Tibial artery (tissue), 4 donors: ENCODE measurements around the gene FNBP1L.

Experiments used
- DNase-seq, 2 donors: peaks; one replicate each; pipeline ENCODE4 v3.0.0-alpha.2; 2019
- H3K27ac ChIP-seq, 2 donors: fragments of 200-600 bp; sonication (generic) in 1 of 2; 1 replicate in 1 of 2; 2 replicates in 1 of 2; pipeline ENCODE4 v1.5.1; 2018 to 2019; ENCODE audit warnings: mild to moderate bottlenecking in 1 of 2
- H3K27me3 ChIP-seq, 2 donors: fragments of 200-600 bp; sonication (generic) in 1 of 2; one replicate each; pipeline versions ENCODE4 v1.5.1 to v1.6.0; 2016 to 2019
- H3K36me3 ChIP-seq, 3 donors: fragments of 200-600 bp; sonication (generic) in 2 of 3; one replicate each; pipeline ENCODE4 v1.5.1; 2016 to 2019; ENCODE audit warnings: mild to moderate bottlenecking in 2 of 3
- H3K4me1 ChIP-seq, 4 donors: fragments of 200-600 bp; sonication (generic) in 2 of 4; 1 replicate in 3 of 4; 2 replicates in 1 of 4; pipeline ENCODE4 v1.5.1; 2016 to 2019
- H3K4me3 ChIP-seq, 2 donors: fragments of 200-600 bp; sonication (generic) in 1 of 2; 1 replicate in 1 of 2; 2 replicates in 1 of 2; pipeline ENCODE4 v1.5.1; 2018 to 2019; ENCODE audit warnings: mild to moderate bottlenecking in 2 of 2
- H3K9me3 ChIP-seq, 3 donors: fragments of 200-600 bp; sonication (generic) in 1 of 3; one replicate each; pipeline ENCODE4 v1.5.1; 2016 to 2019
- CTCF ChIP-seq, 2 experiments: fragments of 200-600 bp in 1 of 2; fragments of 450-650 bp in 1 of 2; IDR thresholded peaks; one replicate each; pipeline ENCODE4 v1.5.1; 2017 to 2019; ENCODE audit warnings: antibody characterized with exemption in 2 of 2, mild to moderate bottlenecking in 1 of 2, moderate library complexity in 1 of 2
- intact Hi-C: fragments of 100-400 bp; cut with DNase I; formaldehyde crosslinking; loops from one replicate; pipeline ENCODE4 v1.15.0; 2023; ENCODE audit warnings: low total_unique reads

The FNBP1L gene

DNA sequence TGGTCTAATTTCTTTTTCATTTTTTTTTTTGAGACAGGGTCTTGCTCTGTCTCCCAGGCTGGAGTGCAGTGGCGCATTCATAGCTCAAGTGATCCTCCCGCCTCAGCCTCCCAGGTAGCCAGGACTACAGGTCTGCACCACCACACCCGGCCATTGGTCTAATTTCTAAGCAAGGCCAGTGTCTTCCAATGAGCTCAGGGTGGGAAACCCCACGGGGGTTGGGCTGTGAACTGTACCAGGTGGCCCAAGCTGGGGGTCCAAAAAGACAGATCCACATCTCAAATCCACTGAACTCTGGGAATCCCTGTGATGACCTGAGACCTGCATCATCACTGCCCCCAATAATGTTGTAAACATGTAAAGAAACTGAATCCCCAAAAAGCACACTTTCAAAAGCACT is 154.2 kb downstream of the FNBP1L start:
- intact Hi-C loops = no loop called here
- peak in 1 of 2 donors; percentile 48 for DNase-seq
- Histone ChIP-seq H3K27ac (no peak overlapping the region), H3K4me1 (peaks cover 0 to 75% (median 50%) of the 10 kb centered on the region in 4 donors), H3K9me3 (no peaks in the 10 kb centered on the region), H3K27me3 (no peaks in the 10 kb centered on the region), H3K36me3 (no peaks in the 10 kb centered on the region), H3K4me3 (no peak overlapping the region)
- no peak for TF ChIP-seq CTCF (IDR thresholded peaks at IDR 0.05)

DNA sequence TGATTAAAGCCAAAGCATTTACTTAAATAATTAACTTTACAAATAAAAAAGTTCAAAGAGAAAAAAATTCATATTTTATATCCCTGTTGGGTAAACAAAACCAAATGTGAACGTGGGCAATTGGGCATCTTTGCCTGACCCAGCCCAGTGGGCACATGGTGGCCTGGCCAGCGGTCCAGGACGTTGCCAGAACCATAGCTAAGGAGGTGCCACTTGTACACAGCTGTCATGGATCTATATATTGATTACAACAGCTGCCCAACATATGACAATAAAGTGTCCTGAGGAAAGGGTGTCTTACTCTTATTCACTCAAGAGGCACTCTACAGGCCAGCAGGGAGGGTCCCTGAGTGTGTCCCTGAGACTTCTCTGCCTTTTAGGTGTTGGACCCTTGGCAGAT is 155.2 kb downstream of the FNBP1L start:
- no peaks in the 10 kb centered on the region for H3K36me3 ChIP-seq
- H3K27ac ChIP-seq = no peak overlapping the region
- H3K4me1 ChIP-seq = peaks cover 0 to 75% (median 49%) of the 10 kb centered on the region in 4 donors
- H3K9me3 ChIP-seq = no peaks in the 10 kb centered on the region
- intact Hi-C loops = no loop called here
- no peak for TF ChIP-seq CTCF (IDR thresholded peaks at IDR 0.05)
- no peak for DNase-seq
- H3K4me3 ChIP-seq = no peak overlapping the region
- no peaks in the 10 kb centered on the region for H3K27me3 ChIP-seq

GRCh38 chr1:93603601-93604000 is 155.7 kb downstream of the FNBP1L start:
- Histone ChIP-seq H3K4me3 (no peak overlapping the region), H3K9me3 (no peaks in the 10 kb centered on the region), H3K4me1 (peaks cover 0 to 75% (median 49%) of the 10 kb centered on the region in 4 donors), H3K27ac (no peak overlapping the region), H3K36me3 (no peaks in the 10 kb centered on the region), H3K27me3 (no peaks in the 10 kb centered on the region)
- DNase-seq = no peak
- no peak for TF ChIP-seq CTCF (IDR thresholded peaks at IDR 0.05)
- intact Hi-C loops = no loop called here
